Transverse colon (tissue), 4 donors: ENCODE measurements around the gene CFAP54.

Source experiments
- CTCF ChIP-seq, 5 experiments: fragments of 200-600 bp in 3 of 5; fragments of 450-650 bp in 2 of 5; sonication (generic) in 3 of 5; IDR thresholded peaks; 1 replicate in 2 of 5; 2 replicates in 3 of 5; pipeline ENCODE4 v1.5.1; 2016 to 2017; ENCODE audit warnings: antibody characterized with exemption in 5 of 5, inconsistent platforms in 3 of 5, mild to moderate bottlenecking in 2 of 5, moderate library complexity in 1 of 5
- POLR2A ChIP-seq: fragments of 450-650 bp; IDR thresholded peaks from one replicate; pipeline ENCODE4 v1.6.1; 2016; ENCODE audit warnings: antibody characterized with exemption, mild to moderate bottlenecking, moderate library complexity
- POLR2AphosphoS5 ChIP-seq, 3 donors: sonication (generic); formaldehyde crosslinking; IDR thresholded peaks; one replicate each; pipeline ENCODE4 v1.6.1; 2016; ENCODE audit warnings: antibody characterized with exemption in 3 of 3

- TF ChIP-seq CTCF (IDR thresholded peaks at IDR 0.05): no peak
- TF ChIP-seq POLR2AphosphoS5 (IDR thresholded peaks at IDR 0.05): no peak
- TF ChIP-seq POLR2A: no peak
Measured at GRCh38 chr12:96897421-96897820, 408.0 kb downstream of the CFAP54 start.
